Measurements from ENCODE around the gene PNO1.
A peak's percentile ranks its signal among the peaks of the same experiment; 100 is the strongest.

PNO1 gene

GRCh38 chr2:68200157-68200787 lies 42.6 kb downstream of the PNO1 start:
- TF ChIP-seq CTCF (IDR thresholded peaks at IDR 0.05; ENCODE audit: low read depth, low read length) (no peak), EZH2phosphoT487 (IDR thresholded peaks at IDR 0.05; ENCODE audit: low read depth) (no peak)
- H3K27me3 ChIP-seq (ENCODE audit: low read depth, low read length): no peaks in the 10 kb centered on the region
- no peak overlapping the region for H3K9ac ChIP-seq (ENCODE audit: low read length)
- H3K79me2 ChIP-seq (ENCODE audit: low read length): peaks cover 73% of the 10 kb centered on the region
- H3K4me3 ChIP-seq (ENCODE audit: low read length): no peak overlapping the region
- no peak overlapping the region for H2AFZ ChIP-seq (ENCODE audit: low read depth, low read length)
- H3K27ac ChIP-seq (ENCODE audit: low read length): no peak overlapping the region
- H3K36me3 ChIP-seq (replicated peaks; ENCODE audit: low read depth, low read length): peaks cover 2% of the 10 kb centered on the region
- peaks cover 19% of the 10 kb centered on the region for H3K4me1 ChIP-seq (ENCODE audit: low read length)
- H4K20me1 ChIP-seq (ENCODE audit: insufficient read depth, low read length): peaks cover 48% of the 10 kb centered on the region
- no peaks in the 10 kb centered on the region for H3K9me3 ChIP-seq (ENCODE audit: insufficient read depth, low read length)
- H3K4me2 ChIP-seq (ENCODE audit: low read length): no peak overlapping the region

- Histone ChIP-seq H3K9ac (ENCODE audit: low read length) (peak overlapping the region; percentile 24; the same call in 1 of the 2 replicates), H3K27me3 (ENCODE audit: low read depth, low read length) (no peaks in the 10 kb centered on the region), H2AFZ (ENCODE audit: low read depth, low read length) (no peak overlapping the region), H3K27ac (ENCODE audit: low read length) (peak overlapping the region; percentile 60), H3K36me3 (replicated peaks; ENCODE audit: low read depth, low read length) (peaks cover 2% of the 10 kb centered on the region), H3K4me1 (ENCODE audit: low read length) (peaks cover 26% of the 10 kb centered on the region), H3K4me3 (ENCODE audit: low read length) (peak overlapping the region; percentile 43), H4K20me1 (ENCODE audit: insufficient read depth, low read length) (peaks cover 66% of the 10 kb centered on the region), H3K79me2 (ENCODE audit: low read length) (peaks cover 87% of the 10 kb centered on the region), H3K4me2 (ENCODE audit: low read length) (peak overlapping the region; percentile 79), H3K9me3 (ENCODE audit: insufficient read depth, low read length) (no peaks in the 10 kb centered on the region)
- no peak for TF ChIP-seq EZH2phosphoT487 (IDR thresholded peaks at IDR 0.05; ENCODE audit: low read depth)
- no peak for TF ChIP-seq CTCF (IDR thresholded peaks at IDR 0.05; ENCODE audit: low read depth, low read length)
These were observed 45.9 kb downstream of the PNO1 start for GRCh38 chr2:68203587-68203986.

GRCh38 chr2:68206793-68207192 lies 49.1 kb downstream of the PNO1 start:
- Histone ChIP-seq H3K4me1 (ENCODE audit: low read length) (peaks cover 26% of the 10 kb centered on the region), H3K79me2 (ENCODE audit: low read length) (peaks cover 86% of the 10 kb centered on the region), H3K36me3 (replicated peaks; ENCODE audit: low read depth, low read length) (no peaks in the 10 kb centered on the region), H3K27me3 (ENCODE audit: low read depth, low read length) (no peaks in the 10 kb centered on the region), H3K9ac (ENCODE audit: low read length) (no peak overlapping the region), H3K27ac (ENCODE audit: low read length) (no peak overlapping the region), H3K4me3 (ENCODE audit: low read length) (no peak overlapping the region), H4K20me1 (ENCODE audit: insufficient read depth, low read length) (peaks cover 63% of the 10 kb centered on the region), H2AFZ (ENCODE audit: low read depth, low read length) (no peak overlapping the region), H3K9me3 (ENCODE audit: insufficient read depth, low read length) (no peaks in the 10 kb centered on the region), H3K4me2 (ENCODE audit: low read length) (no peak overlapping the region)
- no peak for TF ChIP-seq EZH2phosphoT487 (IDR thresholded peaks at IDR 0.05; ENCODE audit: low read depth)
- no peak for TF ChIP-seq CTCF (IDR thresholded peaks at IDR 0.05; ENCODE audit: low read depth, low read length)

GRCh38 chr2:68214381-68214780 lies 56.7 kb downstream of the PNO1 start:
- Histone ChIP-seq H3K4me2 (ENCODE audit: low read length) (peak overlapping the region; percentile 23), H3K4me1 (ENCODE audit: low read length) (peaks cover 39% of the 10 kb centered on the region), H3K79me2 (ENCODE audit: low read length) (peaks cover 95% of the 10 kb centered on the region), H2AFZ (ENCODE audit: low read depth, low read length) (no peak overlapping the region), H3K36me3 (replicated peaks; ENCODE audit: low read depth, low read length) (peaks cover 16% of the 10 kb centered on the region), H3K27me3 (ENCODE audit: low read depth, low read length) (no peaks in the 10 kb centered on the region), H4K20me1 (ENCODE audit: insufficient read depth, low read length) (peaks cover 82% of the 10 kb centered on the region), H3K4me3 (ENCODE audit: low read length) (no peak overlapping the region), H3K9me3 (ENCODE audit: insufficient read depth, low read length) (no peaks in the 10 kb centered on the region), H3K27ac (ENCODE audit: low read length) (no peak overlapping the region), H3K9ac (ENCODE audit: low read length) (no peak overlapping the region)
- TF ChIP-seq CTCF (IDR thresholded peaks at IDR 0.05; ENCODE audit: low read depth, low read length) (no peak), EZH2phosphoT487 (IDR thresholded peaks at IDR 0.05; ENCODE audit: low read depth) (no peak)

All from OCI-LY3 (cell line).